ENCODE data around the gene COL4A2.

COL4A2 gene

GRCh38 chr13:110468986-110469495 is 162.0 kb downstream of the COL4A2 start:
- Histone ChIP-seq H3K36me3 (ENCODE audit: control insufficient read depth in 1 of 2, insufficient read depth in 2 of 2, low read length in 2 of 2) (peaks cover 32 to 80% of the 10 kb centered on the region in 2 donors), H3K27me3 (ENCODE audit: low read depth, low read length) (no peaks in the 10 kb centered on the region), H3K27ac (ENCODE audit: low read length) (no peak overlapping the region), H3K9me3 (ENCODE audit: control insufficient read depth in 1 of 2, low read length in 2 of 2) (no peaks in the 10 kb centered on the region), H3K4me3 (ENCODE audit: low read depth in 1 of 2, low read length in 2 of 2) (no peak overlapping the region), H3K4me1 (ENCODE audit: control insufficient read depth in 1 of 2, insufficient read depth in 2 of 2, low read length in 2 of 2) (peaks cover 0 to 14% of the 10 kb centered on the region in 2 donors)

GRCh38 chr13:110469597-110469996 is 162.5 kb downstream of the COL4A2 start:
- no peaks in the 10 kb centered on the region for H3K27me3 ChIP-seq (ENCODE audit: low read depth, low read length)
- no peak overlapping the region for H3K4me3 ChIP-seq (ENCODE audit: low read depth in 1 of 2, low read length in 2 of 2)
- H3K4me1 ChIP-seq (ENCODE audit: control insufficient read depth in 1 of 2, insufficient read depth in 2 of 2, low read length in 2 of 2), result peaks cover 0 to 14% of the 10 kb centered on the region in 2 donors
- peaks cover 38 to 85% of the 10 kb centered on the region in 2 donors for H3K36me3 ChIP-seq (ENCODE audit: control insufficient read depth in 1 of 2, insufficient read depth in 2 of 2, low read length in 2 of 2)
- no peaks in the 10 kb centered on the region for H3K9me3 ChIP-seq (ENCODE audit: control insufficient read depth in 1 of 2, low read length in 2 of 2)
- no peak overlapping the region for H3K27ac ChIP-seq (ENCODE audit: low read length)

GRCh38 chr13:110470272-110471009 is 163.4 kb downstream of the COL4A2 start:
- no peak overlapping the region for H3K27ac ChIP-seq (ENCODE audit: low read length)
- H3K36me3 ChIP-seq (ENCODE audit: control insufficient read depth in 1 of 2, insufficient read depth in 2 of 2, low read length in 2 of 2), result peaks cover 45 to 86% of the 10 kb centered on the region in 2 donors

GRCh38 chr13:110471156-110471832 is 164.2 kb downstream of the COL4A2 start:
- H3K4me1 ChIP-seq (ENCODE audit: control insufficient read depth in 1 of 2, insufficient read depth in 2 of 2, low read length in 2 of 2), result peaks cover 0 to 10% of the 10 kb centered on the region in 2 donors
- no peaks in the 10 kb centered on the region for H3K9me3 ChIP-seq (ENCODE audit: control insufficient read depth in 1 of 2, low read length in 2 of 2)
- no peak overlapping the region for H3K4me3 ChIP-seq (ENCODE audit: low read depth in 1 of 2, low read length in 2 of 2)
- peak overlapping the region; percentile 19 for H3K27ac ChIP-seq (ENCODE audit: low read length)
- H3K27me3 ChIP-seq (ENCODE audit: low read depth, low read length), result no peaks in the 10 kb centered on the region
- peaks cover 50 to 86% of the 10 kb centered on the region in 2 donors for H3K36me3 ChIP-seq (ENCODE audit: control insufficient read depth in 1 of 2, insufficient read depth in 2 of 2, low read length in 2 of 2)

More at GRCh38 chr13:110470272-110471009, 163.4 kb downstream of the COL4A2 start:
- H3K27me3 ChIP-seq (ENCODE audit: low read depth, low read length), result no peaks in the 10 kb centered on the region
- no peaks in the 10 kb centered on the region for H3K9me3 ChIP-seq (ENCODE audit: control insufficient read depth in 1 of 2, low read length in 2 of 2)
- H3K4me3 ChIP-seq (ENCODE audit: low read depth in 1 of 2, low read length in 2 of 2), result no peak overlapping the region
- peaks cover 0 to 14% of the 10 kb centered on the region in 2 donors for H3K4me1 ChIP-seq (ENCODE audit: control insufficient read depth in 1 of 2, insufficient read depth in 2 of 2, low read length in 2 of 2)

- Histone ChIP-seq H3K36me3 (ENCODE audit: control insufficient read depth in 1 of 2, insufficient read depth in 2 of 2, low read length in 2 of 2) (peaks cover 53 to 83% of the 10 kb centered on the region in 2 donors), H3K9me3 (ENCODE audit: control insufficient read depth in 1 of 2, low read length in 2 of 2) (no peaks in the 10 kb centered on the region), H3K27me3 (ENCODE audit: low read depth, low read length) (no peaks in the 10 kb centered on the region), H3K4me3 (ENCODE audit: low read depth in 1 of 2, low read length in 2 of 2) (no peak overlapping the region), H3K27ac (ENCODE audit: low read length) (peak overlapping the region; percentile 19), H3K4me1 (ENCODE audit: control insufficient read depth in 1 of 2, insufficient read depth in 2 of 2, low read length in 2 of 2) (peaks cover 0 to 8% of the 10 kb centered on the region in 2 donors)
Observed at GRCh38 chr13:110471833-110472162, 164.7 kb downstream of the COL4A2 start.

GRCh38 chr13:110472904-110473563 is 165.9 kb downstream of the COL4A2 start:
- no peak overlapping the region for H3K27ac ChIP-seq (ENCODE audit: low read length)
- no peaks in the 10 kb centered on the region for H3K27me3 ChIP-seq (ENCODE audit: low read depth, low read length)
- peaks cover 0 to 8% of the 10 kb centered on the region in 2 donors for H3K4me1 ChIP-seq (ENCODE audit: control insufficient read depth in 1 of 2, insufficient read depth in 2 of 2, low read length in 2 of 2)
- H3K36me3 ChIP-seq (ENCODE audit: control insufficient read depth in 1 of 2, insufficient read depth in 2 of 2, low read length in 2 of 2), result peaks cover 59 to 73% of the 10 kb centered on the region in 2 donors
- H3K9me3 ChIP-seq (ENCODE audit: control insufficient read depth in 1 of 2, low read length in 2 of 2), result no peaks in the 10 kb centered on the region
- H3K4me3 ChIP-seq (ENCODE audit: low read depth in 1 of 2, low read length in 2 of 2), result no peak overlapping the region

- H3K36me3 ChIP-seq (ENCODE audit: control insufficient read depth in 1 of 2, insufficient read depth in 2 of 2, low read length in 2 of 2), result peaks cover 51 to 67% of the 10 kb centered on the region in 2 donors
Observed at GRCh38 chr13:110474713-110475112, 167.6 kb downstream of the COL4A2 start.

GRCh38 chr13:110475117-110475516 is 168.0 kb downstream of the COL4A2 start:
- H3K27ac ChIP-seq (ENCODE audit: low read length), result no peak overlapping the region
- peaks cover 53 to 68% of the 10 kb centered on the region in 2 donors for H3K36me3 ChIP-seq (ENCODE audit: control insufficient read depth in 1 of 2, insufficient read depth in 2 of 2, low read length in 2 of 2)
- no peaks in the 10 kb centered on the region for H3K27me3 ChIP-seq (ENCODE audit: low read depth, low read length)
- H3K9me3 ChIP-seq (ENCODE audit: control insufficient read depth in 1 of 2, low read length in 2 of 2), result no peaks in the 10 kb centered on the region
- H3K4me1 ChIP-seq (ENCODE audit: control insufficient read depth in 1 of 2, insufficient read depth in 2 of 2, low read length in 2 of 2), result peaks cover 0 to 12% of the 10 kb centered on the region in 2 donors
- H3K4me3 ChIP-seq (ENCODE audit: low read depth in 1 of 2, low read length in 2 of 2), result no peak overlapping the region

More at GRCh38 chr13:110474713-110475112, 167.6 kb downstream of the COL4A2 start:
- Histone ChIP-seq H3K9me3 (ENCODE audit: control insufficient read depth in 1 of 2, low read length in 2 of 2) (no peaks in the 10 kb centered on the region), H3K4me1 (ENCODE audit: control insufficient read depth in 1 of 2, insufficient read depth in 2 of 2, low read length in 2 of 2) (peaks cover 0 to 12% of the 10 kb centered on the region in 2 donors), H3K27me3 (ENCODE audit: low read depth, low read length) (no peaks in the 10 kb centered on the region), H3K4me3 (ENCODE audit: low read depth in 1 of 2, low read length in 2 of 2) (no peak overlapping the region), H3K27ac (ENCODE audit: low read length) (no peak overlapping the region)

GRCh38 chr13:110475550-110476219 is 168.6 kb downstream of the COL4A2 start:
- Histone ChIP-seq H3K36me3 (ENCODE audit: control insufficient read depth in 1 of 2, insufficient read depth in 2 of 2, low read length in 2 of 2) (peaks cover 51 to 62% of the 10 kb centered on the region in 2 donors), H3K4me3 (ENCODE audit: low read depth in 1 of 2, low read length in 2 of 2) (no peak overlapping the region), H3K27me3 (ENCODE audit: low read depth, low read length) (no peaks in the 10 kb centered on the region), H3K27ac (ENCODE audit: low read length) (no peak overlapping the region), H3K4me1 (ENCODE audit: control insufficient read depth in 1 of 2, insufficient read depth in 2 of 2, low read length in 2 of 2) (peaks cover 0 to 12% of the 10 kb centered on the region in 2 donors), H3K9me3 (ENCODE audit: control insufficient read depth in 1 of 2, low read length in 2 of 2) (no peaks in the 10 kb centered on the region)

GRCh38 chr13:110476220-110476617 is 169.1 kb downstream of the COL4A2 start:
- peaks cover 48 to 60% of the 10 kb centered on the region in 2 donors for H3K36me3 ChIP-seq (ENCODE audit: control insufficient read depth in 1 of 2, insufficient read depth in 2 of 2, low read length in 2 of 2)

More at GRCh38 chr13:110476220-110476617, 169.1 kb downstream of the COL4A2 start:
- Histone ChIP-seq H3K27ac (ENCODE audit: low read length) (no peak overlapping the region), H3K4me3 (ENCODE audit: low read depth in 1 of 2, low read length in 2 of 2) (no peak overlapping the region), H3K27me3 (ENCODE audit: low read depth, low read length) (no peaks in the 10 kb centered on the region), H3K4me1 (ENCODE audit: control insufficient read depth in 1 of 2, insufficient read depth in 2 of 2, low read length in 2 of 2) (peaks cover 0 to 9% of the 10 kb centered on the region in 2 donors), H3K9me3 (ENCODE audit: control insufficient read depth in 1 of 2, low read length in 2 of 2) (no peaks in the 10 kb centered on the region)
